Progenitor cell of endocrine pancreas (in vitro differentiated cells): ENCODE data around the gene SH2D5. TPM values are rescaled to one million over a fixed set of nuclear protein-coding genes. Genes with fewer than 3 reads are reported as not detected.

Source experiments
- DNase-seq: peaks from one replicate; pipeline ENCODE4 v3.0.0; 2021; ENCODE audit warnings: low spot score; ENCODE audit not compliant: unreplicated experiment
- H3K27ac Mint-ChIP-seq: 2 replicates; pipeline ENCODE4 v1.8.0; 2021; ENCODE audit warnings: mild to moderate bottlenecking, moderate library complexity, mixed read lengths
- H3K27me3 Mint-ChIP-seq: 2 replicates; pipeline ENCODE4 v1.8.0; 2021; ENCODE audit warnings: mixed read lengths
- H3K36me3 Mint-ChIP-seq: 2 replicates; pipeline ENCODE4 v1.8.0; 2022; ENCODE audit warnings: mixed read lengths; ENCODE audit not compliant: insufficient read depth
- H3K4me1 Mint-ChIP-seq: 2 replicates; pipeline ENCODE4 v1.8.0; 2021; ENCODE audit warnings: low read depth, mixed read lengths
- H3K4me3 Mint-ChIP-seq: 2 replicates; pipeline ENCODE4 v1.8.0; 2021; ENCODE audit warnings: low read depth, mild to moderate bottlenecking, moderate library complexity, mixed read lengths
- H3K9me3 Mint-ChIP-seq: 2 replicates; pipeline ENCODE4 v1.8.0; 2021; ENCODE audit warnings: low read depth, mixed read lengths
- total RNA-seq: library from RNA; stranded (reverse); gene quantifications from 2 replicates; pipeline ENCODE4 v1.2.1, GENCODE V29; 2021
- TF ChIP-seq, protein P1 (sequence below): fragments of 200-600 bp; sonication (generic); IDR thresholded peaks from one replicate; pipeline ENCODE4 v1.5.0; 2021; ENCODE audit warnings: antibody characterized with exemption, mild to moderate bottlenecking; ENCODE audit not compliant: unreplicated experiment

Gene SH2D5
- total RNA-seq, 1 donor from 2014 or later: 0.53 TPM

DNA sequence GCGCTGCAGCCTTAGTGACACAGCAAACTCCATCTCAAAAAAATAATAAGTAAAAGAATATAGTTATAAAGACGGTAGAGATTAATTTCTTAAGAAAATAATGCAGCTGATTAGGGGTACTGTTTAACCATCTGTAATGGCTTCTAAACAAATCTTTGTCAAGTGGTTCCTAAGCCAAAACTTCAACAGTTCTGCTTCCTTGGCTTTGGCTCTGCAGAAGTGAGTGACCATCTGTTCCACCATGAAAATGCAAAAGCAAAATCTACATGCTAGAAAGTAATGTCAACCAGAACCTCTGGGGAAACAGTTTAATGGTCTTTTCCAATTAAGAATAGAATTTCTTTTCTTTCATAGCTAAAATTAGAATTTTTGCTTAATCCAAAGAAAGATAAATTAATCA, 8.3 kb upstream of the SH2D5 start:
- no peaks in the 10 kb centered on the region for H3K27me3 Mint-ChIP-seq
- no peaks in the 10 kb centered on the region for H3K9me3 Mint-ChIP-seq
- no peak overlapping the region for H3K27ac Mint-ChIP-seq
- H3K4me3 Mint-ChIP-seq: no peak overlapping the region
- DNase-seq: no peak
- peaks cover 23% of the 10 kb centered on the region for H3K36me3 Mint-ChIP-seq
- TF ChIP-seq, protein P1, sequence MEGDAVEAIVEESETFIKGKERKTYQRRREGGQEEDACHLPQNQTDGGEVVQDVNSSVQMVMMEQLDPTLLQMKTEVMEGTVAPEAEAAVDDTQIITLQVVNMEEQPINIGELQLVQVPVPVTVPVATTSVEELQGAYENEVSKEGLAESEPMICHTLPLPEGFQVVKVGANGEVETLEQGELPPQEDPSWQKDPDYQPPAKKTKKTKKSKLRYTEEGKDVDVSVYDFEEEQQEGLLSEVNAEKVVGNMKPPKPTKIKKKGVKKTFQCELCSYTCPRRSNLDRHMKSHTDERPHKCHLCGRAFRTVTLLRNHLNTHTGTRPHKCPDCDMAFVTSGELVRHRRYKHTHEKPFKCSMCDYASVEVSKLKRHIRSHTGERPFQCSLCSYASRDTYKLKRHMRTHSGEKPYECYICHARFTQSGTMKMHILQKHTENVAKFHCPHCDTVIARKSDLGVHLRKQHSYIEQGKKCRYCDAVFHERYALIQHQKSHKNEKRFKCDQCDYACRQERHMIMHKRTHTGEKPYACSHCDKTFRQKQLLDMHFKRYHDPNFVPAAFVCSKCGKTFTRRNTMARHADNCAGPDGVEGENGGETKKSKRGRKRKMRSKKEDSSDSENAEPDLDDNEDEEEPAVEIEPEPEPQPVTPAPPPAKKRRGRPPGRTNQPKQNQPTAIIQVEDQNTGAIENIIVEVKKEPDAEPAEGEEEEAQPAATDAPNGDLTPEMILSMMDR: no peak
- H3K4me1 Mint-ChIP-seq: no peaks in the 10 kb centered on the region

- Mint-ChIP-seq H3K36me3 (peaks cover 15% of the 10 kb centered on the region), H3K27me3 (peaks cover under 1% of the 10 kb centered on the region), H3K4me3 (no peak overlapping the region), H3K9me3 (no peaks in the 10 kb centered on the region), H3K27ac (peak overlapping the region; percentile 18), H3K4me1 (no peaks in the 10 kb centered on the region)
- TF ChIP-seq, protein P1: no peak
- DNase-seq: no peak
These were observed 6.7 kb upstream of the SH2D5 start for GRCh38 chr1:20739225-20739624.

DNA sequence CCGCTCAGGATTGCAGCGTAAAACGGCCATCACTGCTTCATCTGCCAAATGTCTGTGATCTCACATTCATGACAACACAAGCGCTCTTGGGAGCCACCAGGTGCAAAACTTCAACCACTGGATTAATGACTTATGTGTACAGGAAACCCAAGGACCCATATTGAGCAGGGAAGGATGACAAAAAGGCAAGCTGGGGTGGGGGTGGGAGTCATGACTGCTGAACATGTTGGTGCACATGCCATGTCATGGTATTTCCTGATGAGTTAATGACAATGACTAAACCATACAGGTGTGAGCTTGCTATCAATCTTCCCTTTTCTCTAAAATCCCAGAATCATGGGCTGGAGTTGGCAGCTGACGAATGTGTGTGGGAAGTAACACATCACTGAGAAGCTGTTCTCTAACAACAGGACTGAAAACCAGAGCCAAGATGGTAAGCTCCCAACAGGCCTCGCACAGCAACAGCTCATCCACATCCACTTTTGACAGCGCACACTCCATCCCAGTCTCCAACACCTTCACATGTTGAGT, 3.1 kb upstream of the SH2D5 start:
- peaks cover 4% of the 10 kb centered on the region for H3K36me3 Mint-ChIP-seq
- TF ChIP-seq, protein P1: no peak
- H3K27me3 Mint-ChIP-seq: peaks cover 28% of the 10 kb centered on the region
- no peak for DNase-seq
- no peaks in the 10 kb centered on the region for H3K9me3 Mint-ChIP-seq
- H3K4me1 Mint-ChIP-seq: peaks cover 8% of the 10 kb centered on the region
- no peak overlapping the region for H3K27ac Mint-ChIP-seq
- no peak overlapping the region for H3K4me3 Mint-ChIP-seq

- TF ChIP-seq, protein P1: no peak
- H3K27me3 Mint-ChIP-seq: peaks cover 48% of the 10 kb centered on the region
- DNase-seq: no peak
- H3K4me1 Mint-ChIP-seq: peaks cover 8% of the 10 kb centered on the region
- H3K27ac Mint-ChIP-seq: peak overlapping the region; percentile 89
- peaks cover 4% of the 10 kb centered on the region for H3K36me3 Mint-ChIP-seq
- H3K4me3 Mint-ChIP-seq: peak overlapping the region; percentile 63
- no peaks in the 10 kb centered on the region for H3K9me3 Mint-ChIP-seq
These were observed 965 bp upstream of the SH2D5 start for GRCh38 chr1:20733360-20733975.

GRCh38 chr1:20732071-20732587, 374 bp downstream of the SH2D5 start:
- H3K27me3 Mint-ChIP-seq: peaks cover 56% of the 10 kb centered on the region
- DNase-seq: peak; percentile 53
- H3K4me1 Mint-ChIP-seq: peaks cover 11% of the 10 kb centered on the region
- H3K36me3 Mint-ChIP-seq: no peaks in the 10 kb centered on the region
- H3K4me3 Mint-ChIP-seq: peak overlapping the region; percentile 74
- TF ChIP-seq, protein P1: peak; percentile 5
- H3K27ac Mint-ChIP-seq: no peak overlapping the region
- no peaks in the 10 kb centered on the region for H3K9me3 Mint-ChIP-seq
